Inflammatory macrophage treated with lipopolysaccharide for 4 hours (primary cell): ENCODE data around the gene ANAPC5.
"Not testable (repeated sequence)": the region's sequence is repeated elsewhere in the genome, so short reads cannot be mapped to it uniquely, and the experiment has no call there.

Source experiments
- DNase-seq: peaks from one replicate; pipeline ENCODE4 v3.0.0-alpha.2; 2020

Gene ANAPC5

GRCh38 chr12:121351820-121352681, at the start of gene ANAPC5:
ANAPC5 (minus strand) TSS chr12:121352411; CDS start chr12:121352340, 71 bp downstream.
- DNase-seq: peak; percentile 99

DNA sequence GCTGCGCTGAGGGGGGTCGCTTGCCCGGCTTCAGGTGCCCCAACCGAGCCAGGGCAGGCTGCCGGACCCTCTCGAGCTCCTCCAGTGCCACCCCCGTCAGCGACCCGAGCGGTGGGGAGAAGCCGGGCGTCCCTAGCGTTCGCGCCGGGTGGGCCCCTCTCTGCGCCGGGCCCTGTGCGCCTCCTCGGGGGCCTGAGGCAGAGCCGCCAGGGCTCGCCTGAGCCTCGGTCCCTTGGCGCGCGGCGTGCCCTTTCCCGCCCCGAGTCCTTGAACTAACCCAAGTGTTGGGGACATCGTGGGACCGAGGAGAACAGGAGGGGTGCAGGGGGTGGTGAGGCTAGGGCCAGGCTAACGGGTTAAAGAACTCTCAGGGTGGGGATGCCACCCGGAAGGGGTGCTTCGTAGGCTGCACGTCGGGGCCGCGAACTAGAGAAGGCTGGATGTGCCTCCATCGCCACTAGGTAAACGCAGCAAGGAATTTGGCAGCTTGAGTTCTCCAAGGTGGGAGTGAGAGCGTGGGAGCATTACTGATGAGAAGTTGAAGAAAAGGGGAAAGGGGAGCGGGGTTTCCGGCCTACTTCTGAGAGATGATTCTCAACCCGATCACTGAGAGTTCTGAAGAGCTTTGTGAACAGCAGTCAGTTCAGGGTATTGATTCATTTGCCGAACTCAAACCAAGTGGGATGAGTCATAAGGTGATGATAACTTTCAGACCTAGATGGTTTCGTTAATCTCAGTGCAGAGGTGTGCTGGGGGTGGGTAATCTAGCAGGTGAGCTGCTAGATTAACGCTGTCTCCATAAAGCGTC, 48.3 kb upstream of the ANAPC5 start:
- peak; percentile 35 for DNase-seq

- peak; percentile 99 for DNase-seq
These were observed 47.5 kb upstream of the ANAPC5 start, which contains the start of gene RNF34 for GRCh38 chr12:121399391-121400331. RNF34 (plus strand) TSS chr12:121400118; CDS start chr12:121400213, 95 bp downstream.

- DNase-seq: no peak
These were observed 46.1 kb upstream of the ANAPC5 start for GRCh38 chr12:121398355-121398754.

DNA sequence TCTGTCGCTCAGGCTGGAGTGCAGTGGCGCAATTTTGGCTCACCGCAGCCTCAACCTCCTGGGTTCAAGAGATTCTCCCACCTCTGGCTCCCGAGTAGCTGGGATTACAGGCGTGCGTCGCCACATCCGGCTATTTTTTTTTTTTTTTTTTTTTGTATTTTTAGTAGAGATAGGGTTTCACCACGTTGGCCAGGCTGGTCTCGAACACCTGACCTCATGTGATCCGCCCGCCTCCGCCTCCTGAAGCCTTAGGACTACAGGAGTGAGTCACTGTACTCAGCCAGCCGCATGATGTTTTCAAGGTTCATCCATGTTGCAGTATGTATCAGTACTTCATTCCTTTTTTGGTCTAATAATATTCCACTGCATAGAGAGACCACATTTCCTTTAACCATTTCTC, 45.3 kb upstream of the ANAPC5 start:
- DNase-seq: no peak

GRCh38 chr12:121392325-121392716, 40.1 kb upstream of the ANAPC5 start:
- no peak for DNase-seq

DNA sequence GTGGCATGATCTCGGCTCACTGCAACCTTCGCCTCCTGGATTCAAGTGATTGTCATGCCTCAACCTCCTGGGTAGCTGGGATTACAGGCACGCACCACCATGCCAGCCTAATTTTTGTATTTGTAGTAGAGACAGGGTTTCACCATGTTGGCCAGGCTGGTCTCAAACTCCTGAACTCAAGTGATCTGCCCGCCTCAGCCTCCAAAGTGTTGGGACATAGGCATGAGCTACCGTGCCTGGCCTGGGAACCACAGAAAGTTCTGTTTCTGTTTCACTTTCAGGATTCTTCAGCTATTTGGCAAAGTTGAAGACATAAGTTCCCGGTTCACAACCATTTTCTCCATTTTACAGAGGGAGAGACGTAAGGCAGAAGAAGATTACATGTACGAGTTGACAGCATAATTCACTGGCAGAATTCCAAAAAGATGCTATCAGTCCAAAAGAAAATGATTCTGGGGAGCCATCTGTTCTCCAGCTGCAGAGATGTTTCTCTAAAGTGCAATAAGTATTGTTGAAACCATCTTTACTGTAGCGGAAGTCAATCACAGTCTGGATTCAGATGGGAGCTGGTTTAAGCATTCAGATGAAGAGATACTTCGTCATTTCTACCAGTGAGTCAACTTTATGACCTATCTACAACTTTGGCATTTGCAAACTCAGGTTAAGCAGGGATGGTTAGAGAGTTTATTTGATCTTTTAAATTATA, 39.6 kb upstream of the ANAPC5 start:
- peak; percentile 97 for DNase-seq

DNA sequence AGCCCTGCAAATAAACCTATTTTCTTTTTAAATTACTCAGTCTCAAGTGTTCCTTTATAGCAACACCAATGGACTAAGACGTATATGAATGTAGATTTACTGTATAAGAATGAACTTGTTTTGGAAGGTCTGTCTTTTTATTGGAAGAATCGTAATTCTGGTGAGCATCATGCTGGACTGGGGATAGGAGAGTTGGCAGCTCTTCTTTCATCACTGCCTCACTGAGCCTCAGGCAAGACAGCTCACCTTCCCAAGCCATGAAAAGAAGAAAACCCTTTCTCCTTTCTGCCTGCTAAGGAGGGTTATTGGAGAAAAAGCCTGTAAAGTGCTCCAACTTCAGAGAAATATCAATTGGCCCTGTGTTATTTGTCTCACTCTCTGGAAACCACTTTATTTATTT, 38.6 kb upstream of the ANAPC5 start:
- no peak for DNase-seq

DNA sequence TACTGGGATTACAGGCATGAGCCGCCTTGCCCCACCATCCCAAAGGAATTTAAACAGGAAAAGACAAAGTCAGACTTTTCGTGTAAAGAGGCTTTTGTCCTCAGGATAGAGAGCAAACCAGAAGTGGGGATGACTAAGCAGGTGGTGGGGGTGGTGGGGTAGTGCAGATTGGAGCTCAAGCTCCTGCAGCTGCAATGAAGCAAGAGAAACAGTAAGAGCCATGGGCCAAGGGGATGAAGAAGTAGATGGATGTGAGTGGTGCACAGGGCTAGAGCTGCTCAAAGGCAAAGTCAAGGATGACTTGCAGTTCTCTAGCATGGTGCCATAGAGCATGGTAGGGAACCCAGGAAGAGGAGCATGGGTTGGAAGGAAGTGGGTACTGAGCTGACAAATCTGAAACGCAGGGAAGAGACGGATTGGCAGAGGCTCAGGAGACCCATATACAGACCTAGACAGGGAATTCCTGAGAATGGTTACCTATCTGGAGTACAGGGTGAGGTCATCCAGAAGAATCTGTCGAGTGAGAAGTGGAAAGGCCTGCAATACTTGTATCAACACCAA, 36.3 kb upstream of the ANAPC5 start:
- peak; percentile 48 for DNase-seq

GRCh38 chr12:121384891-121385290, 32.7 kb upstream of the ANAPC5 start:
- not testable (repeated sequence) for DNase-seq

DNA sequence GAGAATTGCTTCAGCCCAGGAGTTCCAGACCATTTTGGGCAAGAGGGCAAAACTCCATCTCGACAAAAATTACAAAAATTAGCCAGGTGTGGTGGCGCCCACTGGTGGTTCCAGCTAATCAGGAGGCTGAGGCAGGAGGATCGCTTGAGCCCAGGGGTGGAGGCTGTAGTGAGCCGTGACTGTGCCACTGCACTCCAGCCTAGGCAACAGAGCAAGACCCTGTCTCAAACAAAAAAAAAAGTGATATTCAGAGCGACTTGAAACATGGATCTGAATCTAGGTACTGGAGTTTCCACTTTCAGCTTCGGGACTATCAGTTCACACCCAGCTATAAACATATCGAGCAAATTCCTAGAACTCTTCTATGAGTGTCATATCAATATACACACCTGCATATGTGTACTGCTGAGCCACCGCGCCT, 31.4 kb upstream of the ANAPC5 start:
- no peak for DNase-seq

DNA sequence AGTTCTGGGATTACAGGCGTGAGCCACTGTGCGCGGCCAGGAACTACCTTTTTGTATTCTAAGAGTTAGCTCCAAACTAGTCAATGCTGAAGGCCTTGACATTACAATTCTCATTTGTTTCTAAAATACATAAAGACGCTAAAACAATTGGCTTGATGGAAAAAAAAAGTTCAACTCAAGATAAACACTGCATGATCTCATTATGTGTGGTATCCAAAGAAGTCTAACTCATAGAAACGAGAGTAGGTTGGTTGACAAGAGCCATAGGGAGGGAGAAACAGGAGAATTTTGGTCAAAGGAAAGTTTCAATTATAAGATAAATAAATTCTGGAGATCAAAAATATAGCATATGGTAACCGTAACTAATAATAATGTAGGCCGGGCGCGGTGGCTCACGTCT, 27.7 kb upstream of the ANAPC5 start:
- DNase-seq: no peak

DNA sequence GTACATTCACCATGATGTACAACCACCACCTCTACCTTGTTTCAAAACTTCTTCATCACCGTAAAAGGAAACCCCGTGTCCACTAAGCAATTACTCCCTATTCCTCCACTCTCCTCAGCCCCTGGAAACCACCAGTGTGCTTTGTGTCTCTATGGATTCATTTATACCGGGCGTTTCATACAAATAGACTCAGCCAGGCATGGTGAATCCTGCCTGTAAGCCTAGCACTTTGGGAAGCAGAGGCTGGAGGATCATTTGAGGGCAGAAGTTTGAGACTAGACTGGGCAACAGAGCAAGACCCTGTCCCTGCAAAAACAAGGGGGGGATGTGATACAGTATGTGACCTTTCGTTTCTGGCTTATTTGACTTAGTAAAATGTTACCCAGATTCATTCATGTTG, 26.5 kb upstream of the ANAPC5 start:
- DNase-seq: no peak

GRCh38 chr12:121376754-121377697, 24.8 kb upstream of the ANAPC5 start:
- no peak for DNase-seq

DNA sequence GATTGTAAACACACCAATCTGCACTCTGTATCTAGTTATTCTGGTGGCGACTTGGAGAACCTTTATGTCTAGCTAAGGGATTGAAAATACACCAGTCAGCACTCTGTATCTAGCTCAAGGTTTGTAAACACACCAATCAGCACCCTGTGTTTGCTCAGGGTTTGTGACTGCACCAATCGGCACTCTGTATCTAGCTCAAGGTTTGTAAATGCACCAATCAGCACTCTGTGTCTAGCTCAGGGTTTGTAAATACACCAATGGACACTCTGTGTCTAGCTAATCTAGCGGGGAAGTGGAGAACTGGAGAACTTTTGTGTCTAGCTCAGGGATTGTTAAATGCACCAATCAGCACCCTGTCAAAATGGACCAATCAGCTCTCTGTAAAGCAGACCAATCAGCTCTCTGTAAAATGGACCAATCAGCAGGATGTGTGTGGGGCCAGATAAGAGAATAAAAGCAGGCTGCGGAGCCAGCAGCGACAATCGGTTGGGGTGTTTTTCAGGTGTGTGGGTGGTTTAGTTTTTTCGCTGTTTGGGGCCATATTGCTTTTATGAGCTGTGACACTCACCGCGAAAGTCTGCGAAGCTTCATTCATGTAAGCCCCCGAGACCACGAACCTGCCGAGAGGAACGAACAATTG, 22.9 kb upstream of the ANAPC5 start:
- DNase-seq: not testable (repeated sequence)

- DNase-seq: not testable (repeated sequence)
These were observed 22.1 kb upstream of the ANAPC5 start for GRCh38 chr12:121374336-121374735.

- DNase-seq: no peak
These were observed 21.5 kb upstream of the ANAPC5 start for GRCh38 chr12:121373755-121374154.

- DNase-seq: no peak
These were observed 19.2 kb upstream of the ANAPC5 start for GRCh38 chr12:121371404-121371803.

- DNase-seq: no peak
These were observed 13.8 kb upstream of the ANAPC5 start for GRCh38 chr12:121366063-121366459.
